ENCODE data around the gene JAKMIP2.

- TF ChIP-seq POLR2A (IDR thresholded peaks at IDR 0.05) (no peak), CTCF (IDR thresholded peaks at IDR 0.05) (no peak)
Measured at GRCh38 chr5:147746986-147747385, 35.5 kb downstream of the JAKMIP2 start.
